HepG2 (cell line): ENCODE results near the gene CCDC170. TPM values are rescaled to one million over a fixed set of nuclear protein-coding genes. Genes with fewer than 3 reads are reported as not detected.

Source experiments
- BRCA1 ChIP-seq: sonication (generic); formaldehyde crosslinking; IDR thresholded peaks from 2 replicates; pipeline ENCODE4 v1.4.0; 2020; ENCODE audit warnings: missing genetic modification reagents
- GFI1 ChIP-seq: sonication (generic); formaldehyde crosslinking; IDR thresholded peaks from 2 replicates; pipeline ENCODE4 v1.5.0; 2020; ENCODE audit warnings: missing genetic modification reagents, mild to moderate bottlenecking, borderline replicate concordance
- HDAC2 ChIP-seq: sonication (generic); formaldehyde crosslinking; IDR thresholded peaks from 2 replicates; pipeline ENCODE4 v1.4.0; 2020; ENCODE audit warnings: missing genetic modification reagents
- HNF1A ChIP-seq, 2 experiments: sonication (generic) in 1 of 2; formaldehyde crosslinking in 1 of 2; IDR thresholded peaks; 2 replicates each; pipeline versions ENCODE4 v1.4.0 to v1.6.1; 2016 to 2020; ENCODE audit warnings: borderline replicate concordance in 1 of 2, low read depth in 1 of 2, mild to moderate bottlenecking in 1 of 2, missing genetic modification reagents in 1 of 2
- HNRNPK ChIP-seq: fragments of 200-400 bp; formaldehyde crosslinking; IDR thresholded peaks from 2 replicates; pipeline ENCODE4 v1.6.1; 2018; ENCODE audit warnings: low read length, low read depth, moderate library complexity, mild to moderate bottlenecking; ENCODE audit not compliant: poor library complexity, severe bottlenecking
- MXD3 ChIP-seq: IDR thresholded peaks from 2 replicates; pipeline ENCODE4 v1.6.1; 2016; ENCODE audit warnings: mild to moderate bottlenecking, missing biosample characterization, missing genetic modification reagents
- RCOR2 ChIP-seq: IDR thresholded peaks from 2 replicates; pipeline ENCODE4 v1.6.1; 2016; ENCODE audit warnings: missing biosample characterization, missing genetic modification reagents
- RORA ChIP-seq: sonication (generic); formaldehyde crosslinking; IDR thresholded peaks from 2 replicates; pipeline ENCODE4 v1.5.0; 2020; ENCODE audit warnings: mild to moderate bottlenecking, missing genetic modification reagents, moderate library complexity
- WIZ ChIP-seq: sonication (generic); formaldehyde crosslinking; IDR thresholded peaks from 2 replicates; pipeline ENCODE4 v1.5.1; 2020; ENCODE audit warnings: mild to moderate bottlenecking, missing genetic modification reagents
- ZNF17 ChIP-seq: sonication (generic); formaldehyde crosslinking; IDR thresholded peaks from 2 replicates; pipeline ENCODE4 v1.5.0; 2020; ENCODE audit warnings: mild to moderate bottlenecking, missing genetic modification reagents
- polyA plus RNA-seq, 8 experiments: library from polyadenylated mRNA; depleted of rRNA in 3 of 8; stranded (reverse) in 7 of 8; unstranded in 1 of 8; fragments of >200 nt; fragmentation: Illumina TruSeq in 4 of 8; extraction: Trizol in 4 of 8; gene quantifications; 2 replicates each; pipeline versions ENCODE4 v1.2.1 to v1.2.3, GENCODE V29; 2011 to 2016; ENCODE audit warnings: low read depth in 4 of 8, missing spikeins in 1 of 8, mixed read lengths in 1 of 8; ENCODE audit not compliant: insufficient read depth in 1 of 8
- total RNA-seq, 5 experiments: library from RNA; depleted of rRNA; stranded (reverse); fragments of >200 nt; fragmentation: Illumina TruSeq; extraction: Trizol; gene quantifications; 2 replicates each; pipeline ENCODE4 v1.2.3, GENCODE V29; 2016; ENCODE audit warnings: low read depth in 1 of 5
- TF ChIP-seq, protein P1 (sequence below): sonication (generic); formaldehyde crosslinking; IDR thresholded peaks from 2 replicates; pipeline ENCODE4 v1.4.0; 2020; ENCODE audit warnings: missing genetic modification reagents, borderline replicate concordance
- TF ChIP-seq, protein P2 (sequence below): sonication (generic); formaldehyde crosslinking; IDR thresholded peaks from 2 replicates; pipeline ENCODE4 v1.4.0; 2020; ENCODE audit warnings: mild to moderate bottlenecking, missing genetic modification reagents
- TF ChIP-seq, protein P3 (sequence below): IDR thresholded peaks from 2 replicates; pipeline ENCODE4 v1.6.1; 2016
- TF ChIP-seq, protein P4 (sequence below): sonication (generic); formaldehyde crosslinking; IDR thresholded peaks from 2 replicates; pipeline ENCODE4 v1.5.1; 2020; ENCODE audit warnings: mild to moderate bottlenecking, missing genetic modification reagents, borderline replicate concordance

The CCDC170 gene
- total and polyA plus RNA-seq, 2 of the 13 experiments (the other 11 are each of a cell fraction or from before 2014, with no cell fraction given): 0.90 to 5.1 TPM

- TF ChIP-seq, protein P1, sequence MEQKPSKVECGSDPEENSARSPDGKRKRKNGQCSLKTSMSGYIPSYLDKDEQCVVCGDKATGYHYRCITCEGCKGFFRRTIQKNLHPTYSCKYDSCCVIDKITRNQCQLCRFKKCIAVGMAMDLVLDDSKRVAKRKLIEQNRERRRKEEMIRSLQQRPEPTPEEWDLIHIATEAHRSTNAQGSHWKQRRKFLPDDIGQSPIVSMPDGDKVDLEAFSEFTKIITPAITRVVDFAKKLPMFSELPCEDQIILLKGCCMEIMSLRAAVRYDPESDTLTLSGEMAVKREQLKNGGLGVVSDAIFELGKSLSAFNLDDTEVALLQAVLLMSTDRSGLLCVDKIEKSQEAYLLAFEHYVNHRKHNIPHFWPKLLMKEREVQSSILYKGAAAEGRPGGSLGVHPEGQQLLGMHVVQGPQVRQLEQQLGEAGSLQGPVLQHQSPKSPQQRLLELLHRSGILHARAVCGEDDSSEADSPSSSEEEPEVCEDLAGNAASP (CRISPR knock-in tag): no peak
- TF ChIP-seq, protein P2, sequence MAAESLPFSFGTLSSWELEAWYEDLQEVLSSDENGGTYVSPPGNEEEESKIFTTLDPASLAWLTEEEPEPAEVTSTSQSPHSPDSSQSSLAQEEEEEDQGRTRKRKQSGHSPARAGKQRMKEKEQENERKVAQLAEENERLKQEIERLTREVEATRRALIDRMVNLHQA: no peak
- TF ChIP-seq RCOR2 (no peak), HNF1A (IDR thresholded peaks at IDR 0.05; ENCODE audit: low read depth) (no peak), HNF1A (CRISPR knock-in tag; IDR thresholded peaks at IDR 0.05; ENCODE audit: borderline replicate concordance) (no peak), ZNF17 (CRISPR knock-in tag) (no peak), MXD3 (CRISPR knock-in tag) (no peak), BRCA1 (CRISPR knock-in tag) (no peak), HDAC2 (CRISPR knock-in tag) (peak; percentile 30; the same call in 1 of the 2 replicates), GFI1 (CRISPR knock-in tag) (0 out of 2 replicates have a peak, but pooled peaks have one; percentile 22), WIZ (CRISPR knock-in tag) (no peak), HNRNPK (no peak), RORA (no peak)
- TF ChIP-seq, protein P3, sequence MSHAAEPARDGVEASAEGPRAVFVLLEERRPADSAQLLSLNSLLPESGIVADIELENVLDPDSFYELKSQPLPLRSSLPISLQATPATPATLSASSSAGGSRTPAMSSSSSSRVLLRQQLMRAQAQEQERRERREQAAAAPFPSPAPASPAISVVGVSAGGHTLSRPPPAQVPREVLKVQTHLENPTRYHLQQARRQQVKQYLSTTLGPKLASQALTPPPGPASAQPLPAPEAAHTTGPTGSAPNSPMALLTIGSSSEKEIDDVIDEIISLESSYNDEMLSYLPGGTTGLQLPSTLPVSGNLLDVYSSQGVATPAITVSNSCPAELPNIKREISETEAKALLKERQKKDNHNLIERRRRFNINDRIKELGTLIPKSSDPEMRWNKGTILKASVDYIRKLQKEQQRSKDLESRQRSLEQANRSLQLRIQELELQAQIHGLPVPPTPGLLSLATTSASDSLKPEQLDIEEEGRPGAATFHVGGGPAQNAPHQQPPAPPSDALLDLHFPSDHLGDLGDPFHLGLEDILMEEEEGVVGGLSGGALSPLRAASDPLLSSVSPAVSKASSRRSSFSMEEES (CRISPR knock-in tag): no peak
- TF ChIP-seq, protein P4, sequence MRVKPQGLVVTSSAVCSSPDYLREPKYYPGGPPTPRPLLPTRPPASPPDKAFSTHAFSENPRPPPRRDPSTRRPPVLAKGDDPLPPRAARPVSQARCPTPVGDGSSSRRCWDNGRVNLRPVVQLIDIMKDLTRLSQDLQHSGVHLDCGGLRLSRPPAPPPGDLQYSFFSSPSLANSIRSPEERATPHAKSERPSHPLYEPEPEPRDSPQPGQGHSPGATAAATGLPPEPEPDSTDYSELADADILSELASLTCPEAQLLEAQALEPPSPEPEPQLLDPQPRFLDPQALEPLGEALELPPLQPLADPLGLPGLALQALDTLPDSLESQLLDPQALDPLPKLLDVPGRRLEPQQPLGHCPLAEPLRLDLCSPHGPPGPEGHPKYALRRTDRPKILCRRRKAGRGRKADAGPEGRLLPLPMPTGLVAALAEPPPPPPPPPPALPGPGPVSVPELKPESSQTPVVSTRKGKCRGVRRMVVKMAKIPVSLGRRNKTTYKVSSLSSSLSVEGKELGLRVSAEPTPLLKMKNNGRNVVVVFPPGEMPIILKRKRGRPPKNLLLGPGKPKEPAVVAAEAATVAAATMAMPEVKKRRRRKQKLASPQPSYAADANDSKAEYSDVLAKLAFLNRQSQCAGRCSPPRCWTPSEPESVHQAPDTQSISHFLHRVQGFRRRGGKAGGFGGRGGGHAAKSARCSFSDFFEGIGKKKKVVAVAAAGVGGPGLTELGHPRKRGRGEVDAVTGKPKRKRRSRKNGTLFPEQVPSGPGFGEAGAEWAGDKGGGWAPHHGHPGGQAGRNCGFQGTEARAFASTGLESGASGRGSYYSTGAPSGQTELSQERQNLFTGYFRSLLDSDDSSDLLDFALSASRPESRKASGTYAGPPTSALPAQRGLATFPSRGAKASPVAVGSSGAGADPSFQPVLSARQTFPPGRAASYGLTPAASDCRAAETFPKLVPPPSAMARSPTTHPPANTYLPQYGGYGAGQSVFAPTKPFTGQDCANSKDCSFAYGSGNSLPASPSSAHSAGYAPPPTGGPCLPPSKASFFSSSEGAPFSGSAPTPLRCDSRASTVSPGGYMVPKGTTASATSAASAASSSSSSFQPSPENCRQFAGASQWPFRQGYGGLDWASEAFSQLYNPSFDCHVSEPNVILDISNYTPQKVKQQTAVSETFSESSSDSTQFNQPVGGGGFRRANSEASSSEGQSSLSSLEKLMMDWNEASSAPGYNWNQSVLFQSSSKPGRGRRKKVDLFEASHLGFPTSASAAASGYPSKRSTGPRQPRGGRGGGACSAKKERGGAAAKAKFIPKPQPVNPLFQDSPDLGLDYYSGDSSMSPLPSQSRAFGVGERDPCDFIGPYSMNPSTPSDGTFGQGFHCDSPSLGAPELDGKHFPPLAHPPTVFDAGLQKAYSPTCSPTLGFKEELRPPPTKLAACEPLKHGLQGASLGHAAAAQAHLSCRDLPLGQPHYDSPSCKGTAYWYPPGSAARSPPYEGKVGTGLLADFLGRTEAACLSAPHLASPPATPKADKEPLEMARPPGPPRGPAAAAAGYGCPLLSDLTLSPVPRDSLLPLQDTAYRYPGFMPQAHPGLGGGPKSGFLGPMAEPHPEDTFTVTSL (CRISPR knock-in tag): no peak
Measured at GRCh38 chr6:151616091-151616513, 122.3 kb downstream of the CCDC170 start (continued).
